Calu3 (cell line): ENCODE results near the gene TBC1D14. TPM values are rescaled to one million over a fixed set of nuclear protein-coding genes. Genes with fewer than 3 reads are reported as not detected.
A peak's percentile ranks its signal among the peaks of the same experiment; 100 is the strongest.

Source experiments
- BruUV-seq: library from RNA; stranded (reverse); fragments of 400-500 nt; replicated peaks from 2 replicates; lab custom pipeline; 2021; lab: Mats Ljungman, UMichigan
- CTCF ChIA-PET: fragments of 300-600 bp; sonication (Branson Sonifier 250); formaldehyde crosslinking; loops from one replicate; lab custom pipeline; 2022; ENCODE audit warnings: antibody characterized with exemption; lab: Charles Lee
- DNase-seq: peaks from one replicate; pipeline ENCODE4 v3.0.0; 2022
- H3K27ac Mint-ChIP-seq: one replicate; pipeline ENCODE4 v1.8.0; 2022; ENCODE audit warnings: mixed read lengths; ENCODE audit not compliant: unreplicated experiment
- H3K27me3 Mint-ChIP-seq: one replicate; pipeline ENCODE4 v1.8.0; 2022; ENCODE audit warnings: mixed read lengths; ENCODE audit not compliant: unreplicated experiment
- H3K36me3 Mint-ChIP-seq: one replicate; pipeline ENCODE4 v1.8.0; 2022; ENCODE audit warnings: mild to moderate bottlenecking, moderate library complexity, mixed read lengths; ENCODE audit not compliant: insufficient read depth, unreplicated experiment
- H3K4me1 Mint-ChIP-seq: one replicate; pipeline ENCODE4 v1.8.0; 2022; ENCODE audit warnings: mild to moderate bottlenecking, low read depth, mixed read lengths; ENCODE audit not compliant: unreplicated experiment
- H3K4me3 Mint-ChIP-seq: one replicate; pipeline ENCODE4 v1.8.0; 2022; ENCODE audit warnings: mild to moderate bottlenecking, low read depth, moderate library complexity, mixed read lengths; ENCODE audit not compliant: unreplicated experiment
- H3K9me3 Mint-ChIP-seq: one replicate; pipeline ENCODE4 v1.8.0; 2022; ENCODE audit warnings: low read depth, mixed read lengths; ENCODE audit not compliant: unreplicated experiment
- CTCF ChIP-seq: fragments of 200-600 bp; IDR thresholded peaks from one replicate; pipeline ENCODE4 v1.8.0; 2022; ENCODE audit warnings: antibody characterized with exemption; ENCODE audit not compliant: unreplicated experiment
- intact Hi-C: fragments of 100-400 bp; cut with micrococcal nuclease; formaldehyde crosslinking; loops from one replicate; pipeline ENCODE4 v1.10.0; 2022; ENCODE audit not compliant: unreplicated experiment
- total RNA-seq: library from RNA; stranded (reverse); gene quantifications from 2 replicates; pipeline ENCODE4 v1.2.3, GENCODE V29; 2022

Gene TBC1D14
- total RNA-seq, 1 experiment from 2014 or later, result 26.4 TPM

DNA sequence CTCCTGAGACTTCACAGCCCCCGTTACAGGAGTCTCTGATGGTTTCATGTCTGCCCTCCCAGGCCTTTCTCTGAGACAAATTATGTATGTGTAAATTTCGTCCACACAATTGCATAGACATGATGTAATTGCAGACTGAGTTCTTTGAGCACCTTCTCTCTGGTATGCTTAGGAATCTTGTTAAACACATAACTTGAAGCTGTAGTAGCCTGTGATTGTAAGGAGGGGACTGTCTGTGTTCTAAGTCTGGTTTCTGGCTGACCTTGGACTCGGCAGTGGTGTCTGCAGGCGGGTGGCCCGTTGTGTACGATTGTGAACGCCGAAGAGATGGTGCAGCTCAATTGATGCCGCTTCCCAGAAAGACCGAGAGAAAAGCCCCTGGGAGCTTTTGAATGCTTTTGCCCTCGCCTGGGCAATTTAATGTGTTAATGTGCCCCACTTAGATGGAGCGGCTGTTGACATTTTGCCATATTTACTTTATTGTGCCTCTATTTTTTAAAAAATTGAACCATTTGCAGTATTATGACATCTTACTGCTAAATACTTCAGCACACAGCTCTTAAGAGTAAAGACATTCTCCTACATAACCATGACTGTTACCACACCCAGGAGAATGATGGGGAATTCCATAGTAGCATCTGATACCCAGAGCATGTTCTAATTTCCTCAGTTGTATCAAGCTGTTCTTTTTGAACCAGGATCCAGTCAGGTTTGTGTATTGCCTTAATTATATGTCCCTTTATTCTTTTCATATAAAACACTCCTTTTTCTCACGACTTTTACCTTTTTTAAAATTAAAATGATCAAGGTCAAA lies 75.2 kb downstream of the TBC1D14 start:
- H3K9me3 Mint-ChIP-seq, result no peaks in the 10 kb centered on the region
- H3K4me3 Mint-ChIP-seq, result no peak overlapping the region
- no peak for TF ChIP-seq CTCF
- H3K4me1 Mint-ChIP-seq, result peaks cover 32% of the 10 kb centered on the region
- no peak for DNase-seq
- H3K27ac Mint-ChIP-seq, result no peak overlapping the region
- CTCF ChIA-PET, result interaction anchor here (0.9 kb wide), 1 partner anchor 75 kb away, joined by 4 read pairs; the partner anchor contains the start of gene TBC1D14
- H3K36me3 Mint-ChIP-seq, result peaks cover 31% of the 10 kb centered on the region
- no TSS peak for BruUV-seq
- no peaks in the 10 kb centered on the region for H3K27me3 Mint-ChIP-seq
- intact Hi-C loops, result loop anchor here (5.0 to 10.0 kb wide), 2 partner anchors 78 to 90 kb away; partner anchors contain the start of gene TBC1D14

- peak overlapping the region; percentile 96 for H3K4me3 Mint-ChIP-seq
- BruUV-seq, result TSS peak; percentile 75
Measured at GRCh38 chr4:6986072-6986780, 76.6 kb downstream of the TBC1D14 start.

GRCh38 chr4:6986781-6987587 lies 77.4 kb downstream of the TBC1D14 start:
- Mint-ChIP-seq H3K36me3 (peaks cover 31% of the 10 kb centered on the region), H3K9me3 (no peaks in the 10 kb centered on the region), H3K27me3 (no peaks in the 10 kb centered on the region), H3K4me1 (peaks cover 32% of the 10 kb centered on the region), H3K27ac (peak overlapping the region; percentile 90), H3K4me3 (peak overlapping the region; percentile 96)
- intact Hi-C loops, result loop anchor here (5.0 to 10.0 kb wide), 2 partner anchors 80 to 88 kb away; partner anchors contain the start of gene TBC1D14
- TF ChIP-seq CTCF, result no peak
- CTCF ChIA-PET, result interaction anchor here (1.1 kb wide), 1 partner anchor 11 kb away, joined by 3 read pairs; no protein-coding TSS in a partner anchor
- DNase-seq, result peak; percentile 92
- no TSS peak for BruUV-seq

More at GRCh38 chr4:6986072-6986780, 76.6 kb downstream of the TBC1D14 start:
- Mint-ChIP-seq H3K36me3 (peaks cover 31% of the 10 kb centered on the region), H3K27me3 (no peaks in the 10 kb centered on the region), H3K4me1 (peaks cover 32% of the 10 kb centered on the region), H3K9me3 (no peaks in the 10 kb centered on the region), H3K27ac (peak overlapping the region; percentile 52)
- intact Hi-C loops, result loop anchor here (5.0 to 10.0 kb wide), 2 partner anchors 79 to 89 kb away; partner anchors contain the start of gene TBC1D14
- CTCF ChIA-PET, result no interaction called here
- DNase-seq, result peak; percentile 12
- no peak for TF ChIP-seq CTCF

- no peak for TF ChIP-seq CTCF
- H3K27me3 Mint-ChIP-seq, result no peaks in the 10 kb centered on the region
- CTCF ChIA-PET, result interaction anchor here (1.1 kb wide), 1 partner anchor 11 kb away, joined by 3 read pairs; no protein-coding TSS in a partner anchor
- no peak for DNase-seq
- H3K4me3 Mint-ChIP-seq, result peak overlapping the region; percentile 96
- BruUV-seq, result no TSS peak
- peak overlapping the region; percentile 90 for H3K27ac Mint-ChIP-seq
- H3K4me1 Mint-ChIP-seq, result peaks cover 36% of the 10 kb centered on the region
- intact Hi-C loops, result loop anchor here (5.0 to 10.0 kb wide), 2 partner anchors 80 to 87 kb away; partner anchors contain the start of gene TBC1D14
- no peaks in the 10 kb centered on the region for H3K9me3 Mint-ChIP-seq
- H3K36me3 Mint-ChIP-seq, result peaks cover 31% of the 10 kb centered on the region
Measured at GRCh38 chr4:6987588-6987961, 77.9 kb downstream of the TBC1D14 start.
